Measurements from ENCODE around the gene FGD2.
A peak's percentile ranks its signal among the peaks of the same experiment; 100 is the strongest.
"Not testable (repeated sequence)": the region's sequence is repeated elsewhere in the genome, so short reads cannot be mapped to it uniquely, and the experiment has no call there.

The FGD2 gene

DNA sequence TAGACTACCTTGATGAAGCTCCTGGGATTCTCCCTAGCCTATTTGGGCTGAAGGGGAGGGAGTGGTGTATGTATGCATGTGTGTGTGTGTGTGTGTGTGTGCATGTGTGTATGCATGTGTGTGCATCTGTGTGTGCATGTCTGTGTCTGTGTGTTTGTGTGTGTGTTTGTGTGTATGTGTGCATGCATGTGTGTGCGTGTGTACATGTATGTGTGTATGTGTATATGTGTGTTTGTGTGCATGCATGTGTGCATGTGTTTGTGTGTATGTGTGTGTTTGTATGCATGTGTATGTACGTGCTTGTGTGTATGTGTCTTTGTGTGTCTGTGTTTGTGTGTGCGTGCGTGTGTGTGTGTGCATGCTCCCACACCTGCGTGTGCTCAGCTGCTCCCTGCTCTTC lies 15.4 kb downstream of the FGD2 start:
- DNase-seq, result no peak

DNA sequence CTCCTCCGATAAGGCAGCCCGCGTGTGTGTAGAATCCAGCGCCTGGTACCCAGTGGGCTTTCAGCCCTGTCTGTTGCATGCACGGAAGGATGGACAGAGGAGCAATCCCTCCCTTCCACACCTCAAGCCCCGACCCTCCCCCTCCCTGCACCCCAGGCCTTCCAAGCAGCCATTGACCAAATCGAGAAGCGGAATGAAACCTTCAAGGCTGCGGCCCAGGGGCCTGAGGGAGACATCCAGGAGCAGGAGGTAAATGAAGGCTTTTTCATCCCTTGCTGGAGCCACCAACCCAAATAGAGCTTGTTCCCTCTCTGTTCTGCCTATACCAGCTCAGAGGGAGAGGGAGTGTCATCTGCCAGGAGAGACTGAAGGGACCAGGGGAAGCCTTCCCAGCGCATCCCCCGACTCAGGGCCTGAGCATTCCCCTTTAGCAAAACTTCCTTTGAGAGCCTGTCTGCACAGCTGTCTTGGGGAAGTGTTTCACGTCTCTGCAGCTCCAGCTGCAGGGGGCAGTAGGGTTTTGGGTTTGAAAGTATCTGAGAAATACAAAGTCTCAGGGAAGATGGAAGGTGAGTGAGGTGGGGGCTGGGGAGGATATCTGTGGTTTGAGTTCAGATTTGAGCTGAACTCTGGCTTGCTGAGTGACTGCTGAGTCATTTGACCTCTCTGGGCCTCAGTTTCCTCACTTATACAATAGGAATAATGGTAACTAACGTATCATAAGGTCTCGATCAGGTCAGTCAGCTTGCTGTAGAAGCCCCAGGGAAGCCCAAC lies 16.1 kb downstream of the FGD2 start:
- DNase-seq, result no peak

DNA sequence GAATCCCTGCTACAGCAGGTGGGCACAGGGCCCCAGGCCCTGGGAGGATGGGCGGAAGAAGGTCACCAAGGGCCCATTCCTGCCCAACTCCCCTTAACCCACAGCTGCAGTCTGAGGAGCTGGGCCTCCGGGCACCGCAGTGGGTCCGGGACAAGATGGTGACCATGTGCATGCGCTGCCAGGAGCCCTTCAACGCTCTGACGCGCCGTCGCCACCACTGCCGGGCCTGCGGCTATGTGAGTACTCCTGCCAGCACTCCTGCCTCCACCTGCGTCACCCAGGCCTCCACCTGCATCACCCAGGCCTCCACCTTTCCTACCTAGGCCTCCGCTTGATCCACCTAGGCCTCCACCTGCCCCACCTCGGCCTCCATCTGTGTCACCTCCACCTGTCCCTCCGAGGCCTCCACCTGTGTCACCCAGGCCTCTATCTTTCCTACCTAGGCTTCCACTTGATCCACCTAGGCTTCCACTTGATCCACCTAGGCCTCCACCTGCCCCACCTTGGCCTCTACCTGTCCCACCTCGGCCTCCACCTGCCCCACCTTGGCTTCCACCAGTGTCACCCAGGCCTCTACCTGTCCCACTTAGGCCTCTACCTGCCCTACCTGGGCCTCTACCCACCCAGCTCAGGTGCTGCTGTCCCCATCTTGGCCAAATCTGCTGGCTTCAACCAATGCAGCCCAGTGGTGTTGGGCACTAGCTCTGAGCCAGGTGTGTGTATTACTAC lies 16.8 kb downstream of the FGD2 start:
- no peak for DNase-seq

DNA sequence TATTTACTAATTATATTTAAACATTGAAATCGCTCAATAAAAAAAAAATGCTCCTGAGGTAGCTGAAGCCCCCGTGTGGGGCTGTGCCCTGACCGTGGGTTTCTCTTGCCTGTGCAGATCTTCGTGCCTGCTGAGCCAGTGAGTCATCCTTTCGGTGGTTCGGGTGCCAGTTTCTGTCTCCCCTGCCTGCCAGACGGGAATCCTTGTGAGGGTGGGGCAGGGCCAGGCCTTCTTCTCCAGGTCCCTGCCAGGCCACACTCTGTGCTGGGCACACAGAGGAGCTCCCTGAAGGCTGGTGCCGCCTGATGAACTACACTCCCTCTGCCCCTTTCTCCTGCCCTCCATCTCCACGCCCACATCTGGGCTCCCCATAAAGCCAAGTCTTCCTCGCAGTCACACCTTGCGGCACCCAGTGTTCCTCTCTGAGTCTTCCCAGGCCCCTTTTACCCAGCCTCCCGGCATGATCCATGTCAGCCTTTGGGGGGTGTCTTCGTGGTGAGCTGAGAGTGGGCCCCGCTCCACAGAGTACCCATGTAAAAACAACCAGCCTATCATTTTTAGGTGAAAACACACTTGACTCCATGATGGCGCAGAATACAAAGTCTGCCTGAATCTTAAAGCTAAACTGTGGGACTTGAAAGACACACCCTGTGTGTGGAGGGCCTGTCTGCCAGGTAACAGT lies 19.3 kb downstream of the FGD2 start:
- no peak for DNase-seq

DNA sequence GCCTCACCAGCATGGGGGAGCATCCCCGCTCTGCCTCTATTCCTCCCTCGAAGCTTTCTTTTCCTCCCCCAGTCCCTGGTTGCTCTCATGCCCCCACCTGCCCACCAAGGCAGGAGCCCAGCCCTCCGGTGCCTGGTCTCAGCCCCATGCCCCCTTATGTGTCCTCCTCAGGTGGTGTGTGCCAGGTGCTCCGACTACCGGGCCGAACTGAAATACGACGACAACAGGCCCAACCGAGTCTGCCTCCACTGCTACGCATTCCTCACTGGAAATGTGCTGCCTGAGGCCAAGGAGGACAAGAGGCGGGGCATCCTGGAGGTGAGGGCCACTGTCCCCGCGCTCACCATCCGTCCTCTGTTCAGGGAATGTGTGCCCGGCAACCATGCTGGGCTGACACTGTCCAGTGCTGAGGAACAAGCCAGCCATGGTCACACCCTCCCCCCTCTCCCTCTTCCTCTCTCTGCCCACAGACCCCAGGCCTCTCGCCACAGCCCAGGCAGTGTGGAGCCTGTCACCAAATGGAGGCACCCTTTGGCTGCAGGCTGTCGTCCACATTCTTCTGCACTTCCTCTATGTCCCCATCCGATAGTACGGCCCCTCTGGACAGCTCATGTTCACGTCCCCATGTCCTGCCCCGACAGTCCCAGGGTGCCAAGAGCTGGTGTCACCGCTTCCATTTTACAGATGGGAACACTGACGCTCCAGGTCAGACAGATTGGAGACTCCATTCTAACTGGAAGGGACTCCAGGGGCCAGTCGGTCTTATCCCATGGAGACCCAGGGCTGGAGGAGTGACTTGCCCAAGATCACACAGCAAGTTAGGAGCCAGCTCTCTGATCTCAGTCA lies 20.4 kb downstream of the FGD2 start:
- DNase-seq, result no peak

DNA sequence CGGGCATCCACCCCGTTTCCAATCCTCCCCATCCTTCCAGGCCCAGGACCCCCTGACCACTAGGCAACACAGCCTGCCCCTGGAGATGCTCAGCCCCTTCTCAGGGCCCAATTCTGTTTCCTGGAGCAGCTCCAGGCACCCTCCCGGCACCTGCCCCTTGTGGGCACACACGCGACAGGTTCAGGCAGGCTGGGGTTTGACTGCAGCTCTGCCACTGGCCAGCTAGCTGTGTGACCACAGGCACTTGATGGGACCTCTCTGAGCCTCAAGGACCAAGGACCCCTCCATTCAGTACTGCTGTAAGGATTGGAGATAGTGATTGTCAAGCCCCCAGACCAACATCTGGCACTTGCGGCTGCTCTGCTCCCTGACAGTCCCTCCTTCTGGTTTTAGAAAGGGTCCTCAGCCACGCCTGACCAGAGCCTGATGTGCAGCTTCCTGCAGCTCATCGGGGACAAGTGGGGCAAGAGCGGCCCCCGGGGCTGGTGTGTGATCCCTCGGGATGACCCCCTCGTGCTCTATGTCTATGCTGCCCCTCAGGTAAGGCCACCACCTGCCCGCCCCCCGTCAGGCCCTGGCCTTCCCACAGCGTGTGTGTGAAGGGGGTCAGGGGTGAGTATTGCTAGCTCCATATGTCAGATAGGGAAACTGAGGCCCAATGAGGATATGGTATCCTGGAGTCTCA lies 21.7 kb downstream of the FGD2 start:
- no peak for DNase-seq

DNA sequence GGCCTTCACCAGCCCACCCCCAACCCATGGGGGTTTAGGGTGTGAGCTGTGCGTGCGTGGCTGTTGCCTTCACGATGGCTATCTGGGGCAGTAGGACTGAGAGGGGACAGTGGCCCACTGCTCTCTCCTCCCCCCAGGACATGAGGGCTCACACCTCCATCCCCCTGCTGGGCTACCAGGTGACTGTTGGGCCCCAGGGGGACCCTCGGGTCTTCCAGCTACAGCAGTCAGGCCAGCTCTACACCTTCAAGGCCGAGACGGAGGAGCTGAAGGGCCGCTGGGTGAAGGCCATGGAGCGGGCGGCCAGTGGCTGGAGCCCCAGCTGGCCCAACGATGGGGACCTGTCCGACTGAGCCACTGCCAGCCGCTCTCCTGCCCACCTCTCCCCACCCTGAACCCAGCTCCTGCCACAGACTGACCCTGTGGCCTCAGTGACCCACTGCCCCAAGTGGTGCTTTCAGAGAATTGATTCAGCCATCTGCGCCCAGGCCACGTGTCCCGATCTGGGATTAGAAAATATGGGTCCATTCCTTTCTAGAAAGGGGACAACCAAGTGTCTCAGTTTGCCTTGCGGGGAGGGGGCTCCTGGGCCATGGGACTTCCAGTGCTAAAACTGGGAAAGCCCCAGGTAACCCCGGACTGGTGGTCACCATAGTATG lies 22.5 kb downstream of the FGD2 start:
- no peak for DNase-seq

DNA sequence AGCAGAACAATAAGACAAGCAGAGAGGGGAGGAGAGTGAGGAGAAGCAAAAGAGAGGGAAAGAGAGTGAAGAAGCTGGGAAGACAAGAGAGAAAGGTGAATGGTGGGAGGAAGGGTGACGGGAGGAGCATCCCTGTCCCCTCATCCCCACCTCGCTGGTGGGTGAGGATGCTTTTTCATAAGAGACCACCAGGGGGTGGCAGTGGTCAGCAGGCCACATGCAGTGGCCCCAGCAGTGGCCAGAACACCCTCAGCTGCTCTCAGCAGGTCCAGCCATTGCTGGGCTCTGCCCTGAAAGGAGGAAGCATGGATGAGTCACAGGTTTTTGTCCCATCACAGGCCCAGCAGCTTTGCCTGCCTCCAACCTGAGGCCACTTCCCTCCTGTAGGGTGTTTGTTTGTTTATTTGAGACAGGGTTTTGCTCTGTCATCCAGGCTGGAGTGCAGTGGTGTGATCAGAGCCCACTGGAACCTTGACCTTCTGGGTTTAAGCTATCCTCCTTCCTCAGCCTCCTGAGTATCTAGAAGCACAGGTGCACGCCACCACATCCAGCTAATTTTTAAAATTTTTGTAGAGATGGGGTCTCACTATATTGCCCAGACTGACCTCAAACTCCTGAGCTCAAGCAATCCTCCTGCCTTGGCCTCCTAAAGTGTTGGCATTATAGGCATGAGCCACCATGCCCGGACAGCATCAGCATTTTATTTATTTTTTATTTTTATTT lies 24.0 kb downstream of the FGD2 start:
- DNase-seq, result peak; percentile 29 to 64

DNA sequence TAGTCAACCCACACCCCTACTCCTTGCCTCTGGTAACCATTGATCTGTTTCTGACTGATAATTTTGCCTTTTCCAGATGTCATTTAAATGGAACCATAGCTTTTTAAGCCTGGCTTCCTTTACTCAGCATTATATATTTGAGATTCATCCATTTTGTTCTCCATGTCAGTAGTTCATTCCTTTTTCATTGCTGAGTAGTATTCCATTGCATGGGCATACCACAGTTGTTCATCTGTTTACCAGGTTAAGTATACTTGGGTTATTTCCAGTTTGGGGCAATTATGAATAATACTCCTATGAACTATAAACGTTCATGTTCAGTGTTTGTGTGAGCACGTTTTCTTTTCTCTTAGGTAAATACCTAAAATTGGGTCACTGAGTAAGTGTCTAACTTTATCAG lies 25.1 kb downstream of the FGD2 start:
- no peak for DNase-seq

DNA sequence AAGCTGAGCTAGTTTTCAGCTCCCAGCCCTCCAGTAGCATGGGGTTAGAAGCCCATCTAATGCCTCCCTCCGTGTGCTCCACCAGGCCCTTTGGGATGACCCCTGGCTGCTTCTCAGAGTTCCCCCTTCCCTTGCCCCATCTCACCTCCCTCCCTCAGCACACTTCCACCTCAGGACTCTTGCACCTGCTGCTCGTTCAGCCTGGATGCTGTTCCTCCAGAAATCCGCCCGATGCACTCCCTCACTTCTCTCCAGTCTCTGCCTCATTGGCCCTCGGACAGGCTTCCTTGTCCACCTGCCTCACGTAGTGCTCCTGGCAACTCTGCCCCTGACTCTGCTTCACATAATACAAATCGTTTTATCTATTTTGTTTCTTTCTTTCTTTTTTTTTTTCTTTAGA lies 26.8 kb downstream of the FGD2 start:
- no peak for DNase-seq

DNA sequence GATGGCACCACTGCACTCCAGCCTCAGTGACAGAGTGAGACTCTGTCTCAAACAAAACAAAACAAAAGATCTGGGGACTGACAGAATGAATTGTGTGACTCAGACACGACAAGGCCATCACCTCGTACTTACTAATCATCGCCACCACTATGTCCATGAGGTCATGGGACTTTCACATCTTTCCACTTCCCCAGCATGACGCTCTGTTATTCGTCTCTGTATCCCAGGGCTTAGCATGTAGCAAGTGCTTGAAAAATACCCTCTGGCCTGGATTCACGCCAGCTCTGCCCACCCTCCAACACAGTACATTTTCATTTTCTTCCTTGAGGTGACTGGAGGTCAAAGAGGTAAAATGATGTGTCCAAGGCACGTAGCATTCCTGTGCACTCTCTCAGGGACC lies 27.8 kb downstream of the FGD2 start:
- no peak for DNase-seq

DNA sequence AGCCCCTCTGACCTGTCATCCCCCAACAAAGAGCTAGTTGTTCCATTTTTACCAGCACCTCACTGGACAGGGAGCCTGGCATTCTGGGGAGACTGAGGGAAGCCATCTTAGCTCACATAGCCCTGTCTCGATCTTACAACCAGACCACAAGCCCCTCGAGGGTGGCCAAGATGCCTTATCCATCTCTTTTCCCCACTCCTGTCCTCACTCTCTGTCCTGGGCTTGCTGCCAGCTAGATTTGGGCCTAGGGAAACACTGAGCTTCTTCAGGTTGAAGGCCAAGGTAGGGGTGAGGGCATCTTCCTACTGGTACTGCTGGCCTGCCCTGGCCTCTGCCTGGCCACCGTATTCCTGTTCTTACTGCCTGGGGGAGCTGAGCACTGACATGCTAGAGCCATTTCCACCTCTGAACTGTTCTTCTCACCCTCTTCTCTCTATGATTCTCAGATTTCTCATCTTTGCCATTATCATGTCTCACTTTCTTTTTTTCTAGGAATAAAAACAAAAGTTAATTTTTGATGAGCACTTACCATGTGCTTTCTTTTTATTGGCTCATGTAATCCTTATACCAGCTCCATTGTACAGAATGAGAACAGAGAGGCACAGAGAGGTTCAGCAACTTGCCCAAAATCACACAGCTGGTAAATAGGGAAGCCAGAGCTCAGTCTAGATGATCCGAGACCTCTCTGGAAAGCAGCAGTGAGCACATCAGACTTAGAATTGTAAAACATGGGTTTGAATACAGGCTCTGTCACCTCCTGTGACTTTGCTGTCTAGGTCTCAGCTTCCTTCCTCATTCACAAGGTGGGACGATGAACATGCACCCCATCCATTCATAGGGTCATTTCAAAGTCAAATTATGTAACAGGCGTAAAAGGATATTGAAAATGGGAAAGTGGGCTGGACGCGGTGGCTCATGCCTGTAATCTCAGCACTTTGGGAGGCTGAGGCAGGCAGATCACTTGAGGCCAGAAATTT lies 28.7 kb downstream of the FGD2 start:
- DNase-seq, result no peak

DNA sequence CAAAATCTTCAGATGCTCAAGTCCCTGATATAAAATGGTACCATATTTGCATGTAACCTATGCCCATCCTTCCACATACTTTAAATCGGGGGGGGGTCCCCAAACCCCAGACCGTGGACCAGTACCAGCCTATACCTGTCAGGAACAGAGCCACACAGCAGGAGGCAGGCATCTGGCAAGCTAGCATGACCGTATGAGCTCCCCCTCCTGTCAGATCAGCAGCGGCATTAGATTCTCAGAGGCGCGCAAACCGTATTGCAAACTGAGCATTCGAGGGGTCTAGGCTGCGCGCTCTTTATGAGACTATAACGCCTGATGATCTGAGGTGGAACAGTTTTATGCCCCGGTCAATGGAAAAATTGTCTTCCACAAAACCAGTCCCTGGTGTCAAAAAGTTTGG lies 30.7 kb downstream of the FGD2 start:
- no peak for DNase-seq

DNA sequence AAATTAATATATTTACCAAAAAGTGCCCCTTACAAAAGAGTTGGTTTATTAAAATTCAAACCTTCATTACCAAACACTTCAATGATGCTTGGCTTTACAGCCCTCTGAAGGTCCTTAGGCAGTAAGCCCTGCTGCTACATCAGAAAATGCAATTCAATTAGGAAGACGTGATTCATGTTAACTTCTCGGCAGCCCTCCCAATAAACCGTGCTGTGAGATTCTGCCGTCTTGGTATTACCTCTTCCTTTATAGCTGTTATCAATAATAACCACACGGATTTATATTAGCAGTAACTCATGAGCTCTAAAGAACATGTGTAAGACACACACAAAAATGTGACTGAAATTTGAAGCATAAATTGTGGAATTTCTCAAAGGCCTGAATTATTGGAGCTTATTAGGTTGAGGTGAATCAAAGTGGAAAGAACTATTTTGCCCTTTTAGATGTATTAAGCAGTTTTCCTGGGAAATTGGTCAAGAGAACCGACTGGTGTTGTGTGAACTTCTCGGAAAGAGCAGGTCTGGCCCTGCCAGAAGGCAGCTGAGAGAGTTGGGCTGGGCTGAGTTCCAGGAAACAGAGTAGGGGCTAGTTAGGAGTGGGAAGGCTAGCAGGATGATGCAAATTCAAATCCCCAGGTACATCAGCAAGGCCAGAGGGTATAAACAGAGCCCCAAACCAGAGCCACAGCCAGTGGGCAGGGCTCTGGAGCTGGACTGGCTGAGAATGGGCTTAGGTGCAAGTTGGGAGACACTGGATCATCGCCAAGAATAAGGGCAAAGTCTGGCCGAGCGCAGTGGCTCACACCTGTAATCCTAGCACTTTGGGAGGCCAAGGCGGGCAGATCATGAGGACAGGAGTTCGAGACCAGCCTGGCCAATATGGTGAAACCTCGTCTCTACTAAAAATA lies 33.1 kb downstream of the FGD2 start:
- peak; percentile 23 to 50 for DNase-seq

DNA sequence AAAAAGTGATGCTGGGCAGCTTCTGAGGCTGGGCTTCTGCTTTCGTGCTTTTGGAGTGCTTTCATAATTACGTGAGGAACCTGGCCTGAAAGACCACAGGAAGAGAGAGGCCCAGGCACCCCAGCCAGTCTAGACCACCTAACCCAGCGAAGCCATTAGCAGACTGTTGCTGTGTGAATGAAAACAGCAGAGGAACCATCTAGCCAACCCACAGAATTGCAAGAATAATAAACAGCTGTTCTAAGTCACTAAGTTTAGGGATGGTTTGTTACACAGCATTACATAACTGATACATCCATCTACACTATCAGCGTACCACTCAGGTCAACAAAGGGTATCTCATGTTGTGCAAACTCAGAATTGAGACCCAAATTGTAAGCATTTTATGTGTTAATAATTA lies 34.5 kb downstream of the FGD2 start:
- no peak for DNase-seq

DNA sequence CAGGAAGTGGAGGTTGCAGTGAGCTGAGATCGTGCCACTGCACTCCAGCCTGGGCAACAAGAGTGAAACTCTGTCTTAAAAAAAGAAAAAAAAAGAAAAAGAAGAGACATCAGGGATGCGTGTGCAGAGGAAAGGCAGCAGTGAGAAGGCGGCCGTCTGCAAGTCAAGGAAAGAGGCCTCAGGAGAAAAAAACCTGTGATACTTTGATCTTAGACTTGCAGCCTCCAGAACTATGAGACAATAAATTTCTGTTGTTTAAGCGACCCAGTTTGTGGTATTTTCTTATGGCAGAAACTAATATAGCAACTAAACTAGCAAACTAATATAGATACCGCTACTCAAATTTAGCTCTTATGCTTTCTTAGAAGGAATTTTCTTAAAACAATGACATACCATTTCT lies 36.1 kb downstream of the FGD2 start:
- no peak for DNase-seq

DNA sequence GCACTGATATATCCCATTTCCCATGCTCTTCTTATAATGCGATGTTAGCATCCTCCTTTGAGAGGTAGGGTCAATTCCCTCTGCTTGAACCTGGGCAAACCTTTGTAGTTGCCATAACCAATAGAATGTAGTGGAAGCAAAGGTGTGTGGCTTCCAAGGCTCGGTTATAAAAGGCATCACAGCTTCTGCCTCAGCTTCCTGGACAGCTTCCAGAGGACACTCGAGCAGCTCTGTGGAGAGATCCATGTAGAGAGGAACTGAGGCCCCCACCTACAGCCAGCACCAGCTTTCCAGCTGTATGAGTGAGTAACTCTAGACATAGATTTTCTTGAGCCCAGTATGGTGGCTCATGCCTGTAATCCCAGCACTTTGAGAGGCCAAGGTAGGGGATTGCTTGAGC lies 36.7 kb downstream of the FGD2 start:
- no peak for DNase-seq

DNA sequence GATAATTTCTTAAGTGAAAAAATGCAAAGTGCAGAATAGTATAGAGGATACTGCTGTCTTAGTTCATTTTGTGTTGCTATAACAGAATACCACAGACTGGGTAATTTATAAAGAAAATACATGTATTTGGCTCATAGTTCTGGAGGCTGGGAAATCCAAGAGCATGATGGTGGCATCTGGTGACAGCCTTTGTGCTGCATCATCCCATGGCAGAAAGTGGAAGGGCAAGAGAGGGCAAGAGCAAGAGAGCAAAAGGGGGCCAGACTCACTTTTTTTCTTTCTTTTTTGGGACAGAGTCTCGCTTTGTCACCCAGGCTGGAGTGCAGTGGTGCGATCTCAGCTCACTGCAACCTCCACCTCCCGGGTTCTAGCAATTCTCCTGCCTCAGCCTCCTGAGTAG lies 37.6 kb downstream of the FGD2 start:
- DNase-seq, result not testable (repeated sequence)

DNA sequence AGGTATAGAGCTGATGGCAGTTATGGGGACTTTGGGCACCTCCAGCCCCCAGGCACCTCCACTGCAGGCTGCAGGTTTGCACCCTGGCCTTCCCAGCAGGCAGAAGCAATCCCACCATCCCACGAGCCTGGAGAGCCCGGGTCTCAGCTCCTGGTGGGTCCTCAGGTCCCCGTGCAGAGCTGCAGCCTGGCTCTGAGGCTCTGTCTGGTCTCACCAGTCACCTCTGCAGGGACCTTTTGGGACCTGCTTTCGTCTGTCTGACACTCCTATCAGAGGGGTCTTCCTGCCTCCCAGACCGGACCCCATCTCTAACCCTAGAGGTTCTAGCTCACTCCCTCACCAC lies 41.9 kb downstream of the FGD2 start:
- no peak for DNase-seq
